Osteocyte (in vitro differentiated cells): ENCODE measurements around the gene HSPA6. TPM values are rescaled to one million over a fixed set of nuclear protein-coding genes. Genes with fewer than 3 reads are reported as not detected.
"Not testable (repeated sequence)": the region's sequence is repeated elsewhere in the genome, so short reads cannot be mapped to it uniquely, and the experiment has no call there.

Experiments
- DNase-seq: peaks from one replicate; pipeline ENCODE4 v3.0.0; 2021; ENCODE audit warnings: mixed read lengths; ENCODE audit not compliant: unreplicated experiment; ENCODE audit errors: extremely low spot score
- H3K27ac Mint-ChIP-seq: one replicate; pipeline ENCODE4 v1.8.0; 2021; ENCODE audit warnings: mild to moderate bottlenecking, mixed read lengths; ENCODE audit not compliant: unreplicated experiment
- H3K27me3 Mint-ChIP-seq: one replicate; pipeline ENCODE4 v1.8.0; 2021; ENCODE audit warnings: mixed read lengths; ENCODE audit not compliant: unreplicated experiment
- H3K36me3 Mint-ChIP-seq: one replicate; pipeline ENCODE4 v1.8.0; 2021; ENCODE audit warnings: mixed read lengths; ENCODE audit not compliant: unreplicated experiment
- H3K4me1 Mint-ChIP-seq: one replicate; pipeline ENCODE4 v1.8.0; 2021; ENCODE audit warnings: mixed read lengths; ENCODE audit not compliant: unreplicated experiment
- H3K4me3 Mint-ChIP-seq: one replicate; pipeline ENCODE4 v1.8.0; 2021; ENCODE audit warnings: mild to moderate bottlenecking, moderate library complexity, mixed read lengths; ENCODE audit not compliant: unreplicated experiment
- H3K9me3 Mint-ChIP-seq: one replicate; pipeline ENCODE4 v1.8.0; 2021; ENCODE audit warnings: mixed read lengths; ENCODE audit not compliant: unreplicated experiment
- total RNA-seq: library from RNA; stranded (reverse); gene quantifications from 2 replicates; pipeline ENCODE4 v1.2.1, GENCODE V29; 2021
- TF ChIP-seq, protein P1 (sequence below): fragments of 200-600 bp; sonication (generic); IDR thresholded peaks from 2 replicates; pipeline ENCODE4 v1.5.0; 2021; ENCODE audit warnings: antibody characterized with exemption, mild to moderate bottlenecking, moderate library complexity

Gene HSPA6
- total RNA-seq, 1 donor from 2014 or later: not detected

- Mint-ChIP-seq H3K4me1 (no peaks in the 10 kb centered on the region), H3K36me3 (no peaks in the 10 kb centered on the region), H3K4me3 (no peak overlapping the region), H3K9me3 (no peaks in the 10 kb centered on the region), H3K27me3 (peaks cover 4% of the 10 kb centered on the region), H3K27ac (no peak overlapping the region)
- TF ChIP-seq, protein P1, sequence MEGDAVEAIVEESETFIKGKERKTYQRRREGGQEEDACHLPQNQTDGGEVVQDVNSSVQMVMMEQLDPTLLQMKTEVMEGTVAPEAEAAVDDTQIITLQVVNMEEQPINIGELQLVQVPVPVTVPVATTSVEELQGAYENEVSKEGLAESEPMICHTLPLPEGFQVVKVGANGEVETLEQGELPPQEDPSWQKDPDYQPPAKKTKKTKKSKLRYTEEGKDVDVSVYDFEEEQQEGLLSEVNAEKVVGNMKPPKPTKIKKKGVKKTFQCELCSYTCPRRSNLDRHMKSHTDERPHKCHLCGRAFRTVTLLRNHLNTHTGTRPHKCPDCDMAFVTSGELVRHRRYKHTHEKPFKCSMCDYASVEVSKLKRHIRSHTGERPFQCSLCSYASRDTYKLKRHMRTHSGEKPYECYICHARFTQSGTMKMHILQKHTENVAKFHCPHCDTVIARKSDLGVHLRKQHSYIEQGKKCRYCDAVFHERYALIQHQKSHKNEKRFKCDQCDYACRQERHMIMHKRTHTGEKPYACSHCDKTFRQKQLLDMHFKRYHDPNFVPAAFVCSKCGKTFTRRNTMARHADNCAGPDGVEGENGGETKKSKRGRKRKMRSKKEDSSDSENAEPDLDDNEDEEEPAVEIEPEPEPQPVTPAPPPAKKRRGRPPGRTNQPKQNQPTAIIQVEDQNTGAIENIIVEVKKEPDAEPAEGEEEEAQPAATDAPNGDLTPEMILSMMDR: no peak
- no peak for DNase-seq
These were observed 12.6 kb upstream of the HSPA6 start for GRCh38 chr1:161511756-161512060.

GRCh38 chr1:161512636-161513447 lies 11.5 kb upstream of the HSPA6 start:
- DNase-seq, H3K36me3 Mint-ChIP-seq, H3K27me3 Mint-ChIP-seq, H3K27ac Mint-ChIP-seq, H3K4me3 Mint-ChIP-seq, H3K4me1 Mint-ChIP-seq, H3K9me3 Mint-ChIP-seq: not testable (repeated sequence)

- not testable (repeated sequence) for H3K9me3 Mint-ChIP-seq, H3K36me3 Mint-ChIP-seq, H3K4me1 Mint-ChIP-seq, H3K4me3 Mint-ChIP-seq, H3K27ac Mint-ChIP-seq, H3K27me3 Mint-ChIP-seq, DNase-seq
These were observed 10.9 kb upstream of the HSPA6 start for GRCh38 chr1:161513448-161513780.

GRCh38 chr1:161513953-161514352 lies 10.4 kb upstream of the HSPA6 start:
- not testable (repeated sequence) for H3K27ac Mint-ChIP-seq, H3K9me3 Mint-ChIP-seq, H3K36me3 Mint-ChIP-seq, DNase-seq, H3K4me3 Mint-ChIP-seq, H3K27me3 Mint-ChIP-seq, H3K4me1 Mint-ChIP-seq

DNA sequence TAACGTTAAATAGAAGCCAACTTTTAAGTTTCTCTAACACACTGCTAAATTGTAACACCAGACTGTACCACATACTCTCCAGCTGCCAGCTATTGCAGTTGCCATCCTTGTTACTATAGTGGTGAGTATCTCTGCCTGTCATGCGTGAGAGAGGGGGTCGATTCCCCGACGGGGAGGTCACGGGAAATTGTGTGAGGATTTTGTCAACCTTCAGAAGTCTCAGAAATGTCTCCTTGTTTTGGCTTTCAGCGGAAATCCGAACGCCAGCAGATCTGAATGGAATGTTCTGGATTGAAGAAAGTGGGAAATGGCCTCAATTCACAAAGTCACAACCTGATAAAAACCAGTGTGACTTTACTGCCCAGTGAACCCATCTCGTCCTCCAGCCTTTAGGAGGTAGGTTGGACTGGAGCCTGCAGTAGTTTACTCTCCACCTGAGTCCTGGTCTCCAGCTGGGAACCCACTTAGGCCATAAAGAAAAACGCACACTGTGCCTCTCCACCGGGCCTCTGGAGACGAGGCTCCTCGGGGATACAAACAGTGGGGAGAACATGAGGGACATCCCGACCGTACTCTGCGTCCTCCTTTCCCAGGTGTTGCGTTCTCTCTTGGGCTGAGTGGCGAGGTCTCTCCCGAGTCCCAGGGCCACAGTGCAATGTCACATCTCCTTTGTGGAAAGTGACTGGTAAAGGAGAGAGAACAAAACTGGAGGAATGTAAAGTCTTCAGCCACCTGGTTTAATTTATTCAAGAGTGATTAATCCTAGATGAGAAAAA lies 1.1 kb upstream of the HSPA6 start:
- DNase-seq, H3K9me3 Mint-ChIP-seq, H3K36me3 Mint-ChIP-seq, H3K27ac Mint-ChIP-seq, H3K4me1 Mint-ChIP-seq: not testable (repeated sequence)
- H3K27me3 Mint-ChIP-seq: peaks cover 15% of the 10 kb centered on the region
- H3K4me3 Mint-ChIP-seq: peak overlapping the region; percentile 82

GRCh38 chr1:161524742-161525291 lies 477 bp downstream of the HSPA6 start:
- not testable (repeated sequence) for H3K36me3 Mint-ChIP-seq, H3K27ac Mint-ChIP-seq, H3K9me3 Mint-ChIP-seq, H3K4me1 Mint-ChIP-seq, DNase-seq
- Mint-ChIP-seq H3K4me3 (peak overlapping the region; percentile 82), H3K27me3 (peaks cover 16% of the 10 kb centered on the region)

DNA sequence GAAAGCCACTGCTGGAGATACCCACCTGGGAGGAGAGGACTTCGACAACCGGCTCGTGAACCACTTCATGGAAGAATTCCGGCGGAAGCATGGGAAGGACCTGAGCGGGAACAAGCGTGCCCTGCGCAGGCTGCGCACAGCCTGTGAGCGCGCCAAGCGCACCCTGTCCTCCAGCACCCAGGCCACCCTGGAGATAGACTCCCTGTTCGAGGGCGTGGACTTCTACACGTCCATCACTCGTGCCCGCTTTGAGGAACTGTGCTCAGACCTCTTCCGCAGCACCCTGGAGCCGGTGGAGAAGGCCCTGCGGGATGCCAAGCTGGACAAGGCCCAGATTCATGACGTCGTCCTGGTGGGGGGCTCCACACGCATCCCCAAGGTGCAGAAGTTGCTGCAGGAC lies 981 bp downstream of the HSPA6 start:
- H3K9me3 Mint-ChIP-seq, DNase-seq, H3K36me3 Mint-ChIP-seq, H3K27ac Mint-ChIP-seq, H3K4me3 Mint-ChIP-seq: not testable (repeated sequence)
- peaks cover 13% of the 10 kb centered on the region for H3K27me3 Mint-ChIP-seq
- H3K4me1 Mint-ChIP-seq: peaks cover 12% of the 10 kb centered on the region

- H3K27ac Mint-ChIP-seq, H3K36me3 Mint-ChIP-seq, H3K4me3 Mint-ChIP-seq, DNase-seq, H3K27me3 Mint-ChIP-seq, H3K9me3 Mint-ChIP-seq: not testable (repeated sequence)
- H3K4me1 Mint-ChIP-seq: peaks cover 12% of the 10 kb centered on the region
These were observed 1.6 kb downstream of the HSPA6 start for GRCh38 chr1:161525918-161526317.

- not testable (repeated sequence) for H3K36me3 Mint-ChIP-seq, DNase-seq, H3K27ac Mint-ChIP-seq, H3K9me3 Mint-ChIP-seq, H3K4me3 Mint-ChIP-seq
- peaks cover 19% of the 10 kb centered on the region for H3K4me1 Mint-ChIP-seq
- H3K27me3 Mint-ChIP-seq: peaks cover 22% of the 10 kb centered on the region
These were observed 4.2 kb downstream of the HSPA6 start for GRCh38 chr1:161528550-161528949.

- H3K4me3 Mint-ChIP-seq: peak overlapping the region; percentile 92
- DNase-seq, H3K9me3 Mint-ChIP-seq, H3K36me3 Mint-ChIP-seq: not testable (repeated sequence)
- peak overlapping the region; percentile 87 for H3K27ac Mint-ChIP-seq
- peaks cover 18% of the 10 kb centered on the region for H3K4me1 Mint-ChIP-seq
- H3K27me3 Mint-ChIP-seq: peaks cover 22% of the 10 kb centered on the region
These were observed 5.2 kb downstream of the HSPA6 start for GRCh38 chr1:161529463-161530104.

GRCh38 chr1:161530158-161530557 lies 5.8 kb downstream of the HSPA6 start:
- peaks cover 22% of the 10 kb centered on the region for H3K27me3 Mint-ChIP-seq
- not testable (repeated sequence) for H3K9me3 Mint-ChIP-seq, H3K36me3 Mint-ChIP-seq, DNase-seq
- peak overlapping the region; percentile 92 for H3K4me3 Mint-ChIP-seq
- H3K27ac Mint-ChIP-seq: peak overlapping the region; percentile 87
- peaks cover 18% of the 10 kb centered on the region for H3K4me1 Mint-ChIP-seq
